Activated CD4-positive, alpha-beta memory T cell treated with anti-CD3 and anti-CD28 coated beads, Interleukin-2, amount 10 ng/mL, durations not matched to agents 7 days and 5 days (primary cell): Measurements from ENCODE around the gene FARP2. TPM values are rescaled to one million over a fixed set of nuclear protein-coding genes. Genes with fewer than 3 reads are reported as not detected.

Experiments used
- CTCF ChIA-PET: fragments of 350-600 bp; sonication (Branson Sonifier 250); formaldehyde crosslinking; loops from one replicate; lab custom pipeline; 2021; ENCODE audit warnings: antibody characterized with exemption, inconsistent platforms; lab: Charles Lee
- POLR2A ChIA-PET: fragments of 350-600 bp; sonication (Branson Sonifier 250); formaldehyde crosslinking; loops from one replicate; lab custom pipeline; 2021; ENCODE audit warnings: antibody characterized with exemption; lab: Charles Lee
- DNase-seq: peaks from one replicate; pipeline ENCODE4 v3.0.0-alpha.2; 2020
- H3K27ac Mint-ChIP-seq: one replicate; pipeline ENCODE4 v1.8.0; 2021; ENCODE audit warnings: mild to moderate bottlenecking, mixed read lengths
- H3K27me3 Mint-ChIP-seq: one replicate; pipeline ENCODE4 v1.8.0; 2021; ENCODE audit warnings: mixed read lengths
- H3K36me3 Mint-ChIP-seq: one replicate; pipeline ENCODE4 v1.8.0; 2021; ENCODE audit warnings: low read depth, mixed read lengths
- H3K4me1 Mint-ChIP-seq: one replicate; pipeline ENCODE4 v1.8.0; 2021; ENCODE audit warnings: mixed read lengths
- H3K4me3 Mint-ChIP-seq: one replicate; pipeline ENCODE4 v1.8.0; 2021; ENCODE audit warnings: mild to moderate bottlenecking, mixed read lengths
- H3K9me3 Mint-ChIP-seq: one replicate; pipeline ENCODE4 v1.8.0; 2021; ENCODE audit warnings: mixed read lengths
- total RNA-seq, 2 experiments: library from RNA; stranded (reverse); gene quantifications; one replicate each; pipeline ENCODE4 v1.2.3, GENCODE V29; 2021

Gene FARP2
- total RNA-seq, 2 experiments from 2014 or later, result 14.1 to 15.0 TPM

- no peak for DNase-seq
- H3K27ac Mint-ChIP-seq, result no peak overlapping the region
These were observed 138.3 kb downstream of the FARP2 start for GRCh38 chr2:241494311-241494908.

GRCh38 chr2:241495172-241496002, 139.3 kb downstream of the FARP2 start:
- DNase-seq, result no peak
- Mint-ChIP-seq H3K27me3 (no peaks in the 10 kb centered on the region), H3K36me3 (peaks cover 8% of the 10 kb centered on the region), H3K9me3 (no peaks in the 10 kb centered on the region), H3K4me3 (no peak overlapping the region), H3K27ac (no peak overlapping the region), H3K4me1 (no peaks in the 10 kb centered on the region)
- ChIA-PET CTCF (no interaction called here), POLR2A (no interaction called here)

More at GRCh38 chr2:241494311-241494908, 138.3 kb downstream of the FARP2 start:
- Mint-ChIP-seq H3K4me1 (no peaks in the 10 kb centered on the region), H3K4me3 (no peak overlapping the region), H3K36me3 (peaks cover 8% of the 10 kb centered on the region), H3K27me3 (no peaks in the 10 kb centered on the region), H3K9me3 (no peaks in the 10 kb centered on the region)
- CTCF ChIA-PET, result no interaction called here
- POLR2A ChIA-PET, result no interaction called here

- POLR2A ChIA-PET, result no interaction called here
These were observed 140.1 kb downstream of the FARP2 start for GRCh38 chr2:241496003-241496707.

DNA sequence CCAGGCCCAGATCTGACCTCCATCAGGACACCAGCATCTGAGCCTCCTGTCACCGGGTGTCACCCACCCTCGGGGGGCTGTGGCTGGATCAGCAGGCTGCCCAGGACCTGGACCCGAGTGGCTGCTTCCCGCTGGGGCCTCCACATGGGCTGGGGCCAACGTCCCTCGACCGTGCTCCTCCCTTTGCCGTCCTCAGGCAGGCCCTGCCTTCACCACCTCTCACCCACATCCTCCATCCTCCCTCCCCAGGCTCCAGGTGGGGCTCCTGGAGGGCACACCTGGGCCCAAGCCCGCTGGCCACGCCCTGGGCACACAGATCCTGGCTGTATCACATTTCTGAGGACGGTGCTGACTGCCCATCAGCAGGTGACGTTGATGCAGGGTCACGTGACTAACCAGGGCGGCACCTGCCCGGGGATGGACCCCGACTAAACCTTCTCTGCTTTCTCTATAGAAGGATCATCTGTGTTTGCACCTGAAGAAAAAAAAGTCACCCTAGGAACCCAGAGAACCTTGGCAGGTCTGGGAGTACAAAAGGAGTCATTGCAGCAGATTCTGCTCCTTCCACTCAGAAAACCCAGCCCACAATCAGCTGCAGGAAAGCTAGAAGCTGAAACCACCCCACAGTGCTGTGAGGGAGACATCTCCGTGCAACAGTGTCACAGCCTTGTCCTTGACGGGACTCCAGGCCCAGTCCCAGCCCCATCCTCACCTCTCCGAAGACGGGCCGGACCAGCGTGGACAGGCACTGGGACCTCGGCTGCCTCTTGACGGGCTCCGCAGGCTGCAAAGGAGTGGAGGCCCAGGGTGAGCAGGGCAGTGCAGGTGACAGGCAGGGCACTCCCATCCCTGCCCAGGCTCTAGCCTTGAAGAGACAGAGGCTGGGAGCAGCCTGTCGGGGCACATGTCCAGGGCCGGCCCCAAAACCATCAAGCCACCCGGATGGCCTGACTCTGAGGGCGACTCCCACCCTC, 141.1 kb downstream of the FARP2 start:
- Mint-ChIP-seq H3K27ac (no peak overlapping the region), H3K9me3 (no peaks in the 10 kb centered on the region), H3K36me3 (peaks cover 11% of the 10 kb centered on the region), H3K27me3 (no peaks in the 10 kb centered on the region), H3K4me3 (no peak overlapping the region), H3K4me1 (no peaks in the 10 kb centered on the region)
- ChIA-PET CTCF (no interaction called here), POLR2A (no interaction called here)
- no peak for DNase-seq

More at GRCh38 chr2:241496003-241496707, 140.1 kb downstream of the FARP2 start:
- H3K27me3 Mint-ChIP-seq, result no peaks in the 10 kb centered on the region
- no peaks in the 10 kb centered on the region for H3K4me1 Mint-ChIP-seq
- peaks cover 11% of the 10 kb centered on the region for H3K36me3 Mint-ChIP-seq
- no peak overlapping the region for H3K27ac Mint-ChIP-seq
- CTCF ChIA-PET, result no interaction called here
- H3K4me3 Mint-ChIP-seq, result no peak overlapping the region
- DNase-seq, result no peak
- H3K9me3 Mint-ChIP-seq, result no peaks in the 10 kb centered on the region

GRCh38 chr2:241498115-241499070, 142.3 kb downstream of the FARP2 start:
- no peaks in the 10 kb centered on the region for H3K4me1 Mint-ChIP-seq
- H3K36me3 Mint-ChIP-seq, result peaks cover 11% of the 10 kb centered on the region
- H3K4me3 Mint-ChIP-seq, result no peak overlapping the region
- no peaks in the 10 kb centered on the region for H3K9me3 Mint-ChIP-seq
- no peaks in the 10 kb centered on the region for H3K27me3 Mint-ChIP-seq
- no peak overlapping the region for H3K27ac Mint-ChIP-seq
- no peak for DNase-seq
- ChIA-PET POLR2A (no interaction called here), CTCF (no interaction called here)

DNA sequence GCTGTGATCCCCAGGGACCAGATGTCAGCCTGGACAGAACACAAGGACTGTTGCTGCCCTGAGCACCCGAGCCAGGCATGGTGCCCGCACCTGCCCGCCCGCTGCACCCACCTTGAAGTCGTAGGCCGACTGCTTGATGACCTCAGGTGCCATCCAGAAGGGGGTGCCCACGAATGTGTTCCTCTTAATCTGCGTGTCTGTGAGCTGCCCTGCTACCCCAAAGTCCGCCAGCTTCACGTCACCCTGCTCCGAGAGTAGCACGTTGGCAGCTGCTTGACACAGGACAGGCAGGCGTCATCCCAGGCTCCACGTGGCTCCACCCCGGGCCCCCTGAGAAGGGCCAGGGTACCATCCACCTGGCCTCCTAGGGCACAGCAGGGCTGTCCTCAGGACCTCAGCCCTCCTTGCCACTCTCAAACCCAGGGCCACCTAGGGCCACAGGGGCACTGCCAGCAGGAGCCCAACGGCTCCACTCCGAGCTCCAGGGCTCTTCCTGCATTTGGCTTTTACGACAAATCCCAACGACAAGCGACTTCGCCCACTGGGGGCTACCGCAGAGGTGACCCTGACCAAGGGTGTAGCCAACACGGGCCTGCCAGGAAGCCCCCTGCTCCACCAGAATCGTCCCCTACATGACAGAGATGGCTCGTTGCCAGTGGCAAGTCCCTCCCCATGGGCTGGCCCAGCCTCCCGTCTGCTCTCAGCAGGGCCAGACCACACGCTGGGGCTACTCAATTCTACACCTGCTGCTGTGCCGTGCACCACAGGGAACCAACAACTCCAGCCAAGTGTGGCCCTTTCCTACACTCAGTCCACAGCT, 143.3 kb downstream of the FARP2 start:
- POLR2A ChIA-PET, result no interaction called here
- Mint-ChIP-seq H3K36me3 (peaks cover 11% of the 10 kb centered on the region), H3K4me3 (no peak overlapping the region), H3K9me3 (no peaks in the 10 kb centered on the region), H3K27me3 (no peaks in the 10 kb centered on the region), H3K4me1 (no peaks in the 10 kb centered on the region), H3K27ac (no peak overlapping the region)
- DNase-seq, result no peak
- CTCF ChIA-PET, result no interaction called here

DNA sequence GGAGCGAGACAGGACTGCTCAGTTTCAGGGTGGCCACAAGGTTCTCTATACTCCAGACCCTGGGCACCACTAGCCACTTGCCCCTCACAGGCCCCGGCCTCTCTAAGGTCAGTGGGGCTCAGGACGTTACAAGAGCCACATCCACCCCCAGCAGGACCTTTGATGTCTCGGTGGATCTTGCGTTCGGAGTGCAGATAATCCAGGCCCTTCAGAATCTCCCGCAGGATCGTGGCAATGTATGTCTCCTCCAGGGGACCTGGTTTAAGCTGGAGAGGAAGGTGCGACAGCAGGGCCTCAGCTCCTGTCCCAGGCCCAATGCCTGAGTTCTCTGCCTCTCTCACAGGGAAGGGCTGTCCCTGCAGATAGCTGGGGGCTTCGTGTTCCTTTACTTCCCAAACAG, 143.9 kb downstream of the FARP2 start:
- Mint-ChIP-seq H3K27ac (no peak overlapping the region), H3K36me3 (peaks cover 7% of the 10 kb centered on the region), H3K27me3 (no peaks in the 10 kb centered on the region), H3K4me1 (no peaks in the 10 kb centered on the region), H3K4me3 (no peak overlapping the region), H3K9me3 (no peaks in the 10 kb centered on the region)
- ChIA-PET POLR2A (no interaction called here), CTCF (no interaction called here)
- DNase-seq, result no peak

DNA sequence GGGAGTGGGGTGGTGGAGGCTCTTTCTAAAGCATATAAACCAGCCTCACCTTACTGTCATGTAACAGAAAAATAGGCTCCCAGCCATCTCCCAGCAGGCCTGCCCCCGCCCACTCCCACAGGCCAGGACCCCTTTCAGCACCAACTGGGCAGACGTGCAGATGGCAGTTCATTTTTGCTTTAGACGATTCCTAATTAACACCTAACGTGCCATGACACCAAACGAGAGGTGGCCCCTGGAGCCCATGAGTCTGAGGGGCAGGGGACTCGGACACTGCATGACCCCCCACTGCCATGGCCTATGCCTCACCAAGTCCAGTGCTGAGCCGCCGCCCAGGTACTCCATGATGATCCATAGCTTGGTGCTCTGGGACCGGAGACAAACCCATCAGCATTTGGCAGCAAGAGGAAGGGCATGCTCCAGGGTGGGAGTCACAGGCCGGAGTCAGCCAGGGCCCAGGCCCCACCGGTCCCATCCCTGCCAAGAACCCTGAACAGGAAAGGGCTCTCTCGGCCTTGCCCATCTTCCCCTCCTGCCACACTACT, 144.4 kb downstream of the FARP2 start:
- Mint-ChIP-seq H3K4me3 (no peak overlapping the region), H3K27me3 (no peaks in the 10 kb centered on the region), H3K27ac (no peak overlapping the region), H3K9me3 (no peaks in the 10 kb centered on the region), H3K36me3 (peaks cover 3% of the 10 kb centered on the region), H3K4me1 (no peaks in the 10 kb centered on the region)
- CTCF ChIA-PET, result no interaction called here
- POLR2A ChIA-PET, result no interaction called here
- DNase-seq, result no peak

- no peaks in the 10 kb centered on the region for H3K4me1 Mint-ChIP-seq
- no peak for DNase-seq
- H3K36me3 Mint-ChIP-seq, result peaks cover 3% of the 10 kb centered on the region
- H3K27ac Mint-ChIP-seq, result no peak overlapping the region
- H3K4me3 Mint-ChIP-seq, result no peak overlapping the region
- CTCF ChIA-PET, result no interaction called here
- POLR2A ChIA-PET, result no interaction called here
- H3K9me3 Mint-ChIP-seq, result no peaks in the 10 kb centered on the region
- H3K27me3 Mint-ChIP-seq, result no peaks in the 10 kb centered on the region
These were observed 145.0 kb downstream of the FARP2 start for GRCh38 chr2:241501099-241501541.

GRCh38 chr2:241501551-241501950, 145.5 kb downstream of the FARP2 start:
- Mint-ChIP-seq H3K9me3 (no peaks in the 10 kb centered on the region), H3K36me3 (peaks cover 3% of the 10 kb centered on the region), H3K27me3 (no peaks in the 10 kb centered on the region), H3K4me1 (no peaks in the 10 kb centered on the region), H3K27ac (no peak overlapping the region), H3K4me3 (no peak overlapping the region)
- POLR2A ChIA-PET, result no interaction called here
- CTCF ChIA-PET, result no interaction called here
- DNase-seq, result no peak

- CTCF ChIA-PET, result no interaction called here
- Mint-ChIP-seq H3K4me3 (no peak overlapping the region), H3K27me3 (no peaks in the 10 kb centered on the region), H3K4me1 (peaks cover 7% of the 10 kb centered on the region), H3K9me3 (no peaks in the 10 kb centered on the region), H3K36me3 (peaks cover 3% of the 10 kb centered on the region), H3K27ac (no peak overlapping the region)
- POLR2A ChIA-PET, result no interaction called here
- DNase-seq, result no peak
These were observed 146.2 kb downstream of the FARP2 start for GRCh38 chr2:241502281-241502680.
